Gastroesophageal sphincter (tissue), 3 donors: ENCODE results near the gene RPTOR.

ENCODE experiments used
- CTCF ChIP-seq, 4 experiments: fragments of 200-600 bp in 2 of 4; fragments of 450-650 bp in 2 of 4; sonication (generic) in 1 of 4; IDR thresholded peaks; one replicate each; pipeline ENCODE4 v1.5.1; 2017 to 2019; ENCODE audit warnings: antibody characterized with exemption in 4 of 4, mild to moderate bottlenecking in 2 of 4, moderate library complexity in 2 of 4
- POLR2A ChIP-seq, 2 donors: fragments of 450-650 bp; IDR thresholded peaks; one replicate each; pipeline ENCODE4 v1.6.1; 2017; ENCODE audit warnings: antibody characterized with exemption in 2 of 2, mild to moderate bottlenecking in 2 of 2, moderate library complexity in 1 of 2

- TF ChIP-seq POLR2A (IDR thresholded peaks at IDR 0.05) (no peak), CTCF (IDR thresholded peaks at IDR 0.05) (peak in 1 of 4 experiments; percentile 17)
These were observed 403.7 kb downstream of the RPTOR start for GRCh38 chr17:80948019-80948975.
